Calu3 (cell line): ENCODE data around the gene FREM1. TPM values are rescaled to one million over a fixed set of nuclear protein-coding genes. Genes with fewer than 3 reads are reported as not detected.

ENCODE experiments used
- BruUV-seq: library from RNA; stranded (reverse); fragments of 400-500 nt; replicated peaks from 2 replicates; lab custom pipeline; 2021; lab: Mats Ljungman, UMichigan
- CTCF ChIA-PET: fragments of 300-600 bp; sonication (Branson Sonifier 250); formaldehyde crosslinking; loops from one replicate; lab custom pipeline; 2022; ENCODE audit warnings: antibody characterized with exemption; lab: Charles Lee
- DNase-seq: peaks from one replicate; pipeline ENCODE4 v3.0.0; 2022
- H3K27ac Mint-ChIP-seq: one replicate; pipeline ENCODE4 v1.8.0; 2022; ENCODE audit warnings: mixed read lengths; ENCODE audit not compliant: unreplicated experiment
- H3K27me3 Mint-ChIP-seq: one replicate; pipeline ENCODE4 v1.8.0; 2022; ENCODE audit warnings: mixed read lengths; ENCODE audit not compliant: unreplicated experiment
- H3K36me3 Mint-ChIP-seq: one replicate; pipeline ENCODE4 v1.8.0; 2022; ENCODE audit warnings: mild to moderate bottlenecking, moderate library complexity, mixed read lengths; ENCODE audit not compliant: insufficient read depth, unreplicated experiment
- H3K4me1 Mint-ChIP-seq: one replicate; pipeline ENCODE4 v1.8.0; 2022; ENCODE audit warnings: mild to moderate bottlenecking, low read depth, mixed read lengths; ENCODE audit not compliant: unreplicated experiment
- H3K4me3 Mint-ChIP-seq: one replicate; pipeline ENCODE4 v1.8.0; 2022; ENCODE audit warnings: mild to moderate bottlenecking, low read depth, moderate library complexity, mixed read lengths; ENCODE audit not compliant: unreplicated experiment
- H3K9me3 Mint-ChIP-seq: one replicate; pipeline ENCODE4 v1.8.0; 2022; ENCODE audit warnings: low read depth, mixed read lengths; ENCODE audit not compliant: unreplicated experiment
- CTCF ChIP-seq: fragments of 200-600 bp; IDR thresholded peaks from one replicate; pipeline ENCODE4 v1.8.0; 2022; ENCODE audit warnings: antibody characterized with exemption; ENCODE audit not compliant: unreplicated experiment
- intact Hi-C: fragments of 100-400 bp; cut with micrococcal nuclease; formaldehyde crosslinking; loops from one replicate; pipeline ENCODE4 v1.10.0; 2022; ENCODE audit not compliant: unreplicated experiment
- total RNA-seq: library from RNA; stranded (reverse); gene quantifications from 2 replicates; pipeline ENCODE4 v1.2.3, GENCODE V29; 2022

The FREM1 gene
- total RNA-seq, 1 experiment from 2014 or later: not detected

GRCh38 chr9:14780693-14781092, 129.5 kb downstream of the FREM1 start:
- Mint-ChIP-seq H3K27ac (no peak overlapping the region), H3K27me3 (peaks cover 12% of the 10 kb centered on the region), H3K9me3 (no peaks in the 10 kb centered on the region), H3K4me3 (no peak overlapping the region), H3K36me3 (no peaks in the 10 kb centered on the region), H3K4me1 (no peaks in the 10 kb centered on the region)
- no peak for TF ChIP-seq CTCF
- intact Hi-C loops: no loop called here
- BruUV-seq: no TSS peak
- DNase-seq: no peak
- CTCF ChIA-PET: no interaction called here

- intact Hi-C loops: no loop called here
- CTCF ChIA-PET: interaction anchor here (1.0 kb wide), 1 partner anchor 155 kb away, joined by 3 read pairs; no protein-coding TSS in a partner anchor
- H3K27me3 Mint-ChIP-seq: peaks cover 9% of the 10 kb centered on the region
- BruUV-seq: no TSS peak
- DNase-seq: no peak
- TF ChIP-seq CTCF: no peak
- no peaks in the 10 kb centered on the region for H3K9me3 Mint-ChIP-seq
- no peaks in the 10 kb centered on the region for H3K4me1 Mint-ChIP-seq
- no peak overlapping the region for H3K4me3 Mint-ChIP-seq
- H3K27ac Mint-ChIP-seq: no peak overlapping the region
- no peaks in the 10 kb centered on the region for H3K36me3 Mint-ChIP-seq
These were observed 130.0 kb downstream of the FREM1 start for GRCh38 chr9:14780251-14780650.

- intact Hi-C loops: no loop called here
- Mint-ChIP-seq H3K27ac (no peak overlapping the region), H3K4me3 (no peak overlapping the region), H3K36me3 (no peaks in the 10 kb centered on the region), H3K4me1 (no peaks in the 10 kb centered on the region), H3K27me3 (peaks cover 2% of the 10 kb centered on the region), H3K9me3 (no peaks in the 10 kb centered on the region)
- DNase-seq: no peak
- no TSS peak for BruUV-seq
- TF ChIP-seq CTCF: no peak
- CTCF ChIA-PET: interaction anchor here (1.0 kb wide), 1 partner anchor 156 kb away, joined by 3 read pairs; no protein-coding TSS in a partner anchor
These were observed 130.6 kb downstream of the FREM1 start for GRCh38 chr9:14779566-14780022.

GRCh38 chr9:14778565-14778964, 131.7 kb downstream of the FREM1 start:
- CTCF ChIA-PET: interaction anchor here (0.7 kb wide), 1 partner anchor 85 kb away, joined by 3 read pairs; the partner anchor contains the start of gene ZDHHC21
- Mint-ChIP-seq H3K36me3 (no peaks in the 10 kb centered on the region), H3K27ac (no peak overlapping the region), H3K4me1 (no peaks in the 10 kb centered on the region), H3K27me3 (no peaks in the 10 kb centered on the region), H3K9me3 (no peaks in the 10 kb centered on the region), H3K4me3 (no peak overlapping the region)
- DNase-seq: no peak
- BruUV-seq: no TSS peak
- intact Hi-C loops: no loop called here
- TF ChIP-seq CTCF: no peak
